Suprapubic skin (tissue), 3 donors: ENCODE results near the gene MPHOSPH8.

Source experiments
- CTCF ChIP-seq, 2 donors: fragments of 200-600 bp in 1 of 2; fragments of 450-650 bp in 1 of 2; sonication (generic) in 1 of 2; IDR thresholded peaks; one replicate each; pipeline ENCODE4 v1.5.1; 2016 to 2019; ENCODE audit warnings: antibody characterized with exemption in 2 of 2, mild to moderate bottlenecking in 1 of 2, moderate library complexity in 1 of 2
- POLR2AphosphoS5 ChIP-seq, 3 donors: sonication (generic); formaldehyde crosslinking; IDR thresholded peaks; one replicate each; pipeline ENCODE4 v1.6.1; 2017; ENCODE audit warnings: antibody characterized with exemption in 3 of 3

- TF ChIP-seq CTCF (IDR thresholded peaks at IDR 0.05) (no peak), POLR2AphosphoS5 (IDR thresholded peaks at IDR 0.05) (no peak)
Measured at GRCh38 chr13:19643652-19644051, 10.2 kb downstream of the MPHOSPH8 start.
